GM18951 (cell line): ENCODE measurements around the gene EIF3C.
"Not testable (repeated sequence)": the region's sequence is repeated elsewhere in the genome, so short reads cannot be mapped to it uniquely, and the experiment has no call there.

Source experiments
- in situ Hi-C: fragments of 300-500 bp; cut with MboI; formaldehyde crosslinking; loops from one replicate; pipeline ENCODE4 v1.12.0; 2022; ENCODE audit warnings: low sequenced_read_pairs, mixed read lengths, inconsistent platforms; ENCODE audit not compliant: unreplicated experiment

The EIF3C gene

GRCh38 chr16:28711220-28712083 lies at the start of gene EIF3C:
Gene EIF3C (plus strand): TSS chr16:28711464. CDS start chr16:28711687, 223 bp downstream.
- in situ Hi-C loops = not testable (repeated sequence)

GRCh38 chr16:28666264-28666663 lies 45.0 kb upstream of the EIF3C start:
- in situ Hi-C loops = not testable (repeated sequence)

- in situ Hi-C loops = not testable (repeated sequence)
These were observed 43.8 kb upstream of the EIF3C start for GRCh38 chr16:28667480-28667879.

- in situ Hi-C loops = not testable (repeated sequence)
These were observed 43.1 kb upstream of the EIF3C start for GRCh38 chr16:28668199-28668598.

GRCh38 chr16:28688327-28688952 lies 22.8 kb upstream of the EIF3C start:
- in situ Hi-C loops = not testable (repeated sequence)

GRCh38 chr16:28689425-28689824 lies 21.8 kb upstream of the EIF3C start:
- in situ Hi-C loops = not testable (repeated sequence)

GRCh38 chr16:28691722-28692121 lies 19.5 kb upstream of the EIF3C start:
- in situ Hi-C loops = not testable (repeated sequence)

GRCh38 chr16:28693257-28693950 lies 17.9 kb upstream of the EIF3C start:
- in situ Hi-C loops = not testable (repeated sequence)

GRCh38 chr16:28699792-28700191 lies 11.5 kb upstream of the EIF3C start:
- in situ Hi-C loops = not testable (repeated sequence)

- in situ Hi-C loops = not testable (repeated sequence)
These were observed 10.9 kb upstream of the EIF3C start for GRCh38 chr16:28700349-28700748.

GRCh38 chr16:28701384-28701783 lies 9.9 kb upstream of the EIF3C start:
- in situ Hi-C loops = not testable (repeated sequence)

- in situ Hi-C loops = not testable (repeated sequence)
These were observed 7.0 kb upstream of the EIF3C start for GRCh38 chr16:28704246-28704645.

- in situ Hi-C loops = not testable (repeated sequence)
These were observed 11.8 kb downstream of the EIF3C start for GRCh38 chr16:28722852-28723650.

- in situ Hi-C loops = not testable (repeated sequence)
These were observed 20.0 kb downstream of the EIF3C start for GRCh38 chr16:28731253-28731652.

GRCh38 chr16:28732455-28733124 lies 21.3 kb downstream of the EIF3C start:
- in situ Hi-C loops = not testable (repeated sequence)

GRCh38 chr16:28739787-28740186 lies 28.5 kb downstream of the EIF3C start:
- in situ Hi-C loops = not testable (repeated sequence)

- in situ Hi-C loops = not testable (repeated sequence)
These were observed 29.4 kb downstream of the EIF3C start for GRCh38 chr16:28740631-28741030.

GRCh38 chr16:28741295-28741694 lies 30.0 kb downstream of the EIF3C start:
- in situ Hi-C loops = not testable (repeated sequence)
